Measurements from ENCODE around the gene ADCY10.
"Not testable (repeated sequence)": the region's sequence is repeated elsewhere in the genome, so short reads cannot be mapped to it uniquely, and the experiment has no call there.

The ADCY10 gene

DNA sequence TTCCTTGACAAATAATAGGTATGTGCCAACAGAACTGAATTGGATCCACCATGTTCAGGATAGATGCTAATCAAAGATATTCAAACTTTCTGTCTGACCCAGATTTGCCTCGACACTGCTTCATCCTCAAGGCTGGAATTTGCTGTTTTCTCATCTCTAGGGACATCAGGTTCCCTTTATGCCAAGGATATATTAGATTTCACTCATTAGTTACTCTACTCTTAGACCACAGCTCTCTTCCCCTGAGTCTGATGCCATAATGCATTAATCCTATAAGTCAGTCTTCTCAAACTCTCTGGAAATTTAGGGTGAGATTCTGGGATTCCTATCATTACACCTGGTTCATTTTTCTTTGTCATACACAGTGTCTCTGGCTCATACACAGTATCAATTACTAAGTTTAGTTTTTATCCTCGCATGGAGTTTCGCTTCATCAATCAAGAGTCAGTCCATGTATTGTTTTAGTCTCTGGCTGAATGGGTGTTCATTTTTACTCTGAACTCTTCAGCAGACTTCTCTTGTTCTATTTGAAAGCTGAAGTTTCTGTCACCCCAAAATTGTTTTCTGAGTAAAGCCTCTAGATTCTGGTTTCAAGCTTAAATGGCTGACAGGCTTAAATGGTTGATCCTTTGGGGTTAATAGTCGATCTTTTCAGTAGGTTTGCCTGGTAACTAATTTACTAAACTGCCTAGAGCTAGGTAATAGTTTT lies 13.3 kb upstream of the ADCY10 start:
- DNase-seq: no peak

DNA sequence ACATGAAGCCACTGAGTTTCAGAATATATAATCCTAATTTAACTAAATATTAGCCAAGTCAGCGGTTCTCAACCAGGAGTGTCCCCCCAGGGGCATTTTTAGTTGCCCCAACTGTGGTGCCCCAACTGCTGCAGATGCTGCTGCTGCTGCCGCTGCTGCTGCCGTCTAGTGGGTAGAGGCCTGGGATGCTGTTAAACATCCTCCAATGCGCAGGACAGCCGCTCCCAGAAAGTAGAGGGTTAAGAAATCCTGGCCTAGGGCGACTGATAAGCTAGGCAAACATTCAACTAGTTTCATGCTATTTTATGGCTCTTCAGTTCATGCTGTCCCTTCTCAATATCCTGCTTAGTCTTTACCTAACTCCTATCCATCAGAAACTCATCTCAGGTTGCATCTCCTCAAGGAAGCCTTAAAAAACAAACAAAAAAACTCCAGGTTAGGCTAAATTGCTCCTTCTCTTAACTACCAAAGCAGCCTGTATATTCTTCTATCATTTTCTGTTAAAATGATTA lies 12.6 kb upstream of the ADCY10 start:
- DNase-seq: no peak

DNA sequence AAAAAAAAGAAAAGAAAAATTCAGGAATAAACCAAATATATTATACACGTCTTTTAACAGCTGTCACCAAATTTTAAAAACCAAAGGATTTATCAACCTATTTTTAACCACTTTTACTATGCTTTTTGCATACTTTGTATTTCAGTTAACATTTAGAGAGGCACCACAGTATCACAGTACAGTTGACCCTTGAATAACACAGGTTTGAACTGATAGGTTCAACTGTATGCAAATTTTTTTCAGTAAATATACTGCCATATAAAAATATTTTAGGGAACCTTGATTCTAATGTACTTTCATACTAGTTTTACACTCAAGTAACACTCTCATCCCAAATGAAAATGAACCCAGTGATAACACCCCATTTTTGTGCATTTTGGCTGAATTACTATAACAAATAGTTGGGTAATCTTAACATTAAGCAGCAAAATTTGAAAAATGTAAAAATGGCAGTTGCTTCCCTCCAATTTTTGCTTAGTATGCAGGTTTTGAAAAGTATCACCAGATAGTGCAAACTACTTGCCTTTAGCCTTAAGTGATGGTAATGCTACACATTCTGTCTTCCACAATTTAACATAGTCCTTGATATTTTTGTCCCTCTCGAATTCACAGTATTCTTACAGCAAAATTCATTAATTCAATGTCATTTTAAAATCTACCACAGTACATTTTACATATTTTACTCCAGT lies 10.8 kb upstream of the ADCY10 start:
- DNase-seq: no peak

DNA sequence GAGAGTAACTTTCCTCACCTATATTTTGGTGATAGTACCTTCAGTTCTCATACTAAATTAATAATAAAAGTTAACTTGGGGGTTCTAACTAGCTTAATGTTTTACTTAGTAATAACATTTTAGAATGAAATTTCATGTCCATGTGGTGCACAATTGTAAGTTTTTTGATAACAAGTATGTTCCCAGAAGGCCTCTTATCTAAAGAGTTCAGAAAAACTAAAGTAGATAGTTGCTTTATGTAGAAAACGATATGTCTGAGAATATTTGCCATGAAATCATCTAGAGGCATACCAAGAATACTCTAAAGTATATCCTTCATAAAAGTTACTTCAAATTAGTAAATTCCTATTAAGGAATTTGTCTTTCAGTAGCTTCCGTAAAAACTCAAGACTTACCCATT lies 10.2 kb upstream of the ADCY10 start:
- no peak for DNase-seq

DNA sequence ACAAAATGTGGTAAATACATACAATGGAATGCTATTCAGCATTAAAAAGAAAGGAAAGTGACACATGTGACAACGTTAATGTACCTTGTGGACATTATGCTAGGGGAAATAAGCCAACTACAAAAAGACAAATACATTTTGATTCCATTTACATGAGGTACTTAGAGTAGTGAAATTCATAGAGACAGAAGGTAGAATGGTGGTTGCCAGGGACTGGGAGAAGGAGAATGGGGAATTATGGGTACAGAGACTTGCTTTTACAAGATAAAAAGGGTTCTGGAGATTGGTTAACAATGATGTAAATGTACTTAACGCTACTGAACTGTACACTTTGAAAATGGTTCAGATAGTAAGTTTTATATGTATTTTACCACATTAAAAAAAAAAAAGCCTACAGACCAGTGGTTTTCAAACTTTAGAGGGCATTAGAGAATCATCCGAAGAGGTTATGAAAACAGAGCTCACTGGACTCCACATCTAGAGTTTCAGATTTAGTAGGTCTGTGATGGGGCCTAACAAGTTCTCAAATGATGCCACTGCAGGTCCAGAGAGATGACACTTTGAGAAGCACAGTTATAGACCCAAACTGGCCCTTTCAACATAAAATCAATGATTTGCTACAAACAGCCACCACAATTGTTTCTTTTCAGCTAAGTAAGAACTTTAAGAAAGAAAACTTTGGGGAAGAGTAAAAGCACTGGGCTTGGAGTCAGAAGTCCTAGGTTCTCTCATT lies 9.6 kb upstream of the ADCY10 start:
- no peak for DNase-seq

DNA sequence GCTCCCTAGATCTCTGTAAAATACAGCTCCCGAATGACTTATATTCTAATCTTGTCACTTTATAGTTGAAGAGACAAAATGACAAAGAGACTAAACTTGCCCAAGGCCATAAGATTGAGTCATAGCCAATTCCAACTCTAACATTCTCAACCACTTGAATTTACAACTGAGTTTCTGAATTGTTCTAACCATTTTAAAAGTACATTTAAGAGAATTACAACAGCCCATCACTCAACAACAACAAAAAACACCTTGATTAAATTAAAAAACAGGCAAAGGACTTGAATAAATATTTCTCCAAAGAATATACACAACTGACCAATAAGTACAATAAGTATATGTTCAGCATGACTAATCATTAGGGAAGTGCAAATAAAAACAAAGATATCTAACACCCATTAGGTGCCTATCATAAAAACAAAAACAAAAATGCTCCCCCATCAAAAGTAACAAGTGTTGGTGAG lies 8.7 kb upstream of the ADCY10 start:
- no peak for DNase-seq

DNA sequence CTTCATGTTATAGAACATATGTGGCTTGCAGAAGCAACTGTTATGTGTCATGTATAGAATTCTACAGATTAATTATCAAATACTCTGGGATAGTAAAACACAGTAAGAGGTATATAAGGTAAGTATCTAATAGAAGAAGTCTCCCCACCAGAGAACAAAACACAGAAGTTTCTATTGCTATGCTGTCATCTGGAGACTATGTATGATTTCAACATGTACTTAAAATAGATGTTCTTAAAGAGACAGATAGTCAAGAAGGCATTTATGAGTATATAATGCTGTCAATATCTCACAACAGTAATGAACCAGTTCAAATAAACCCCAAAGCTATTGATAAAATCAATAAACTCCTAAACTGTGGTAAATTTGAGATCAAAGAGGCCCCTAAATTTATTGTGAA lies 8.1 kb upstream of the ADCY10 start:
- no peak for DNase-seq

DNA sequence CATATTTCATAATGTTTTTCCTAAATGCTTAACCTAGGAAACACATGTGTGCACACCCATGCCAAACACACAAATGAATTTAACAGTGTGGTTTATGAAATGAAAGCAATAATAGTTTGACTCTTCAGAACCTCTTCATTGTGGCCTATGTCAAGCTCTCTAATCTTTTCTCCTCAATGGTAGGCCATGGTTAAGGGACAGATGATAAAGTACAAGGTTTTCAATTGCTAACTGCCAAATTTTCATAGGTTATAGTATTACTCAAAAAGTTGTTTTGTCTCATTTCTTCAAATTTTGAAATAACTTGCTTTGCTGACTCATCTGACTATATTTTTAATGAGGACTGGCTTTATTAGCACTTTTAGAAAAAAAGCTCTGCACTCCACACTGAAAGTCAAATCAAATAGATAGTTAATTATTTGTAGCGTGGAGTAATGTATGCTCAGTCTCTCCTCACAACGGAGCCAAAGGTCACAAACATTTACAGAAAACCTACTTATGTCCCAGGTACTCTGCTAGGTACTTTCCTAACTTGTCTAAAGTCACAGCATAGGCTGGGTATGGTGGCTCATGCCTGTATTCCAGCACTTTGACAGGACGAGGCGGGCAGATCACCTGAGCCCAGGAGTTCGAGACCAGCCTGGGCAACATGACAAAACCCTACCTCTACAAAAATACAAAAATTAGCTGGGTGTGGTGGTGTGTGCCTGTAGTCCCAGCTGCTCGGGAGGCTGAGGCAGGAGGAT lies 3.0 kb upstream of the ADCY10 start:
- DNase-seq: no peak

DNA sequence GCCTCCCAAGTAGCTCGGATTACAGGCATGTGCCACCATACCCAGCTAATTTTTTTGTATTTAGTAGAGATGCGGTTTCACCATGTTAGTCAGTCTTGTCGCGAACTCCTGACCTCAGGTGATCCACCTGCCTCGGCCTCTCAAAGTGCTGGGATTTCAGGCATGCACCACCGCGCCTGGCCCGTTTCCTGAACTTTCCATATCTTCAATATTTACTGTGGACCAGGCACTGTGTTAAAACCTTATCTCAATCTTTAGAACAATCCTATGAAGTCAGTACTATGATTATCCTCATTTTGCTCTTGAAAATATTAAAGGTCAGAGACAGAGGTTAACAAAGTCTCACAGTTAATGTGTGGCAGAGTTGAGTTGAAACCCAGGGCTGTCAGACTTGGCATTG lies 1.6 kb upstream of the ADCY10 start:
- DNase-seq: no peak

DNA sequence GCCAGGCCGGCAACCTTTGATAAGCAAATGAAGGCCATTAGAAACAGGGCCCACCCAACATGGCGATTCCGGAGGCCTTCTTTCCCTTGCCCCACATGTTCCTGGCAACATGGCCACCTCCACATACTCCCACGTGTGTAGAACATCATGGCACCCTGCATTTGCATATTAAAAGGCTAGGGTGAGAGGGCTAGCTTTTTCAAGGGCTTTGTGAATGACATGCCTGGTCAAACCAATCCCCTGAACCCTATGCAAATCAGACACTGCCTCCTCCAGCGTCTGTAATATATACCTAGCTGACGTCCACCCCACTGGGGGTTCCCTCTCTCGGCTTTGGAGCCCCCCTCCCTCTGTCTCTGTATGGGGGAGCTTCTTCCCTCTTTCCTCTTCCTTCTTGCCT lies 1.6 kb downstream of the ADCY10 start:
- DNase-seq: no peak

DNA sequence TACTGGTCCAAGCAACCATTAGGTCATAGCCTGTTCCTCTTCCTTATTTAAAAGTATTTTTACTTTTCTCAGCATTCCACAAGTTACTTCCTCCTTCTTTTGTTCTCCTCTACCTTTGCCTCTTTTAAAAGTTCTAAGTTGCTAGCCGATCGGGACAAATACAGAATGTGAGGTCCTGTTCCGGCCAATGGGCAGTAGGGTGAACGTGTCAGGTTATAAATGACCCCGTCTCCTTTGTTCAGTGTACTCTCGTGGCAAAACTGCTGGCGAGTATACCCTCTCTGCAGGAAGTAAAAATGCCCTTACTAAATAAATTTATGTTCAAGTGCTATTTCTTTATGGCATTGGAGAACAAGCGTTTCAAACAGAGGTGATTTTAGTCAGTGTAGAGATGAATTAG lies 2.5 kb downstream of the ADCY10 start:
- DNase-seq: no peak

DNA sequence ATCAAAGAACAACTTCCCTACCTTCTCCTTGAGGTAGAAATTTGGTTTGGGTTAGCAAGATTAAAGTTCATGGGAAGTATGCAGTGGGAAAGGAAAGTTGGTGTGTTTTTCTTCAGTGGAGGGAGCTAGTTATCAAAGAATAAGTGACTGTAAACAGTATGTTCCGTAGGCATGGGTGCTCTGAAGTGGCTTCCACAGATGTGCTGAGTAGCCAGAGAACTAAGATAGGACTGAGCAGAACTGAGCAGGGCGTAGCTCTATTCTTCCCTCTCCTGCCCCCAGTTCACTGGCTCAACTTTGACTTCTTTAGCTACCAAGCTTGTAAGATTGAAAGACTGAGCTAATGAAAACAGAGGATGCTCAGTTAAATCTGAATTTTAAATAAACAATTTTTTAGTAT lies 3.4 kb downstream of the ADCY10 start:
- DNase-seq: no peak

DNA sequence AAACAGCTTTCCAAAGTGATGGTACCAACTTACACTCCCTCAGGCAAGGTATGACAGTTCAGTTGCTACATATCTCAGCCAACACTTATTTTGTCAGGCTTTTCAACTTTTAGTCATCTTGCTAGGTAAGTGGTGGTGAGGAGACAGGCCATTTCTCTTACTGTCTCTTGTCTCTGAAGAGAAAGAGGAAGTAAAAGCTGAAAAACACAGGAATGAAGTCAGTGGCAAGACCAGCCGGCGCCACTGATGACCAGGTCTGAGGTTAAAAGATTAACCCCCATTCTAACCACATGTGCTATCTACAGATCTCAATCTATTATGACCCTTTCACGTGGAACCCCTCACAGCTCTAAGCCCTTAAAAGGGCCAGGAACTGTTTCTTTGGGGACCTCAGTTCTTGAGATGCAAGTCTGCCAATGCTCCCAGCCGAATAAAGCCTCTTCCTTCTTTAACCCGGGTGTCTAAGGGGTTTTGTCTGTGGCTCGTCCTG lies 4.2 kb downstream of the ADCY10 start:
- DNase-seq: no peak

DNA sequence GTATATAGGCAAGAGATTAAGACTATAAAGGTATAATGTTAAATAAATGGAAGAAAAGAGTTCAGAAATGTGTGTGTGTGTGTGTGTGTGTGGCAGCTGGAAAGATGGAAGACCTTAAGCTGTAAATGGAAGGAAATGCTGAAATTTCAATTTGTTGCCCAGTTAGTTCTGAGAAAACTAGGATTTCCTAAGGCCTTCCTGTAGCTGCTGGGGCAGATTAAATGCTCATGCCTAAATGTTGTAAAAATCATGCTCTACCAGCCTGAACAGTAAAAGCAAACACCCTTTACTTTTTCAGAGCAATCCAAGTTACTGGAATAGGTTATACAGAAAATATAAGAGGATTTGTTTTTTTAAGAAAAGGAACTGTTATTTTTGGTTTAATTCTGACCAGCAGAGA lies 8.3 kb downstream of the ADCY10 start:
- DNase-seq: no peak

DNA sequence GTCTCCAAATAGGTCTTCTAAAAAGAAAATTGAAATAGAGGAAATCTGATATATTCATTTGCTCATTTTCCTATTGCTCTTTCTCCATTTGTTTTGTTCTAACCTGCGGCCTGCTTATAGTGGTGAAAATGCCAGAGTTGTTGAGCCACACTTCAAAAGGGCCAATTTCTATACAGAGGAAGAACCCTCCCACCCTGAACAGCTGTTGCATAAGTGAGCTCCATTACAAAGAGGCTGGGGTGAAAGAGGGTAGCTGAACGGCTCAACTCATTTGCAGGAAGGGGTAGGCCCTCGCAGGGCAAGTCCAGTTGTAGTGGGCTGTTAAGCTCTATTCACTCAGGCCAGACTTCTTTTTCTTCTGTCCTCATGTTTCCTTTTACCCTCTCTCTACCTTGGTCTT lies 8.8 kb downstream of the ADCY10 start:
- no peak for DNase-seq

DNA sequence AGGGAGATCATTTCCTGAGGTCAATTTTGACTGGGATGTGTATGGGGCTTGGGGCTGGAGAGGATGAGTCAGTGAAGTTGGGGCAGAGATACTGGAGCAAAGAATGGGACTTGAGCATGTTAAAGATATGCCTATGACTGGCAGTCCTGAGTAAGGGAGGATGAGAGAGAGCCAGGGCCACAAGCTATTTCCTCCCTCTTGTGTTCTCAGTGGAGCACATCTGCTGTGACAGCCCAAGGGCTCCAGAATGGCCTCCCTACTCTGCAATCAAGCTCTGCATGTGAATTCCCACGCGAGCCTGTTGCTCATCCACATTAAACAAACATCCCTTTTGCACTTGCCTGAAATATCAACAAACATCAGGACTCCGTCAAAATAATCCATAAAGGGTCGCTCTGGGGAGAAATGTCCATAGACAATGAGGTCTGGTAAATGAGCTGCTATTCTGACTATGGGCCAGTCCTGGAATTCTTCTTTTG lies 9.2 kb downstream of the ADCY10 start:
- DNase-seq: no peak

DNA sequence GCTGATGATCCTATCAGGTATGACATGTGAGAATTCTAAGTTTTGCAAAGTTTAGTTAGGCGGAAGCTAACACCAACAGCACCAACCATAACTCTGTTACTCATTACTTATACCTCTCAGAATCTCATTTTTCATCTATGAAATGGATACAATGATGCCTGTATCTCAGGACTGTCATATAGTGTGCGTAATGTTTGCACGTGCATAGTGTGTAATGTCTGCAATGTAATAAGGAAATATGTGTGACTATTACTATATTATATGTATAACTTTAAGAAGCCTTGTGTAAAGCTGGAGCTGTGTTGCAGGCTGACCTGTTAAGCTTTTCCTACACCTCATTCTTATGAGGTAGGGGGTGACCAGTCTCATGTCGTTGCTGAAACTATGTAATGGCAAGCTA lies 13.0 kb downstream of the ADCY10 start:
- DNase-seq: no peak

DNA sequence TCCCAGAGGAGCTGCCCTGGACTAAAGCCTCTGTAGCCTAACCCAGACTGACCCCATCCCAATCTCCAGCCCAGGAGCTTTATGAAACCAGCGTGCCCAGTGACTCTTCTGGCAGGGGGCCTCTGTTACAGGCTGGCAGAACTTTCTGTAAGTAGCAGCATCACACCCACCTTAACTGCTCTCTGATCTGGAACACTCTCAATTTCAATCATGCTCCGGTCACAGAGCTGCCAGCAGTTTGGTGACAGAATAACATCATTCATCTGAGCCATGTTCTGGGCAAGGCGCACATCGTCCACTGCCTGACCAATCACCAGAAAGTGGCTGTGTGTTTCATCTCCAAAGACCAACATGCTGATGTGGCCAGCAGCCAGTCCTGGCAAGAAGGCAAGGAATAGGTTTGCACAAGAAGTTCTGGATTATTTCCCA lies 14.7 kb downstream of the ADCY10 start:
- no peak for DNase-seq

DNA sequence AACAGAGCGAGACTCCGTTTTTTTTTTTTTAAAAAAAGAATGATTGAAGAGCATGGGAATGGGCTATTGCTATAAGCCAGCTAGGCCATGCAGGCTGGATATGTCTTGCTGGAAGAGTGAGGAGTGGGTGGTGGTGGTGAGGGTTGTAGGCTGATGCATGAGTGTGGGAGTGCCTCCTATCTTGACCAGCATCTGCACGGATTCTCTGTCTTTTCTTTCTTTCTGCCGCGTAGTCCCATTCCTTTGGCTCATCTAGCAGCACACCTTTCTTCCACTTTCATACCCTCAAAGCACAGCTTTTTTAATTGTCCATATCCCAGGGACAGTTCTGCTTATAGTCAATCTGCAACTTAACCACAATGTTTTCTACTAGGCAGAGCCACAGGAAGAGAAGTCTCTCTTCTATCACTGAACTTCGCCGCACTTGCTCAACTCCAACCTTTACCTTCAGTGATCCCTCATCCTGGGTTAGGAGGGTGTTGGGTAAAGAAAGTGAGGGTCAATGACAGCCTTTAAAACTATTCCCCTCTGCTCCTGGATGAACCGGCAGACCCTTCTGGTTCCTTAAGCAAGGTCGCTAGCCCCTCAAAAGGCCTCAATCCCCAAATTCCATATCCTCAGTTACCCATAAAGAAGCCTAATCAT lies 15.2 kb downstream of the ADCY10 start:
- no peak for DNase-seq

DNA sequence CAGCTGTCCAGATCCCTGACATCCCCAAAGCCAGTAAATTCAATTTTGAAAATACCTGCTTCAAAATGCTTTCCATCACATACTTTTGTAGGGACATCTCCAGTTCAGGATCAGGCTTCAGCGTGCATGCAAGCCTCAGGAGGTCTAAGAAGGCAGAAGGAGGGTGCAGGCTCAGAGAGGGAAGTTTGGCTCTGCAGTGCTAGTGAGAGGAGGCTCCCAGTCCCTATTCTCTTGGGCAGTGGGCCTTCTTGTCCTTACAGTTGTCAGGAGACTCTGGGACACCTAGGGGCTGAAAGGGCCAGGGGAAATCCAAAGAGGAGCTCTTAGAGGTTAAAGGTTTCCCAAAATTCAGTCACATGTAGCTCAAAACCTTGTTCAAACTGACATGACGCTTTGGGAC lies 20.1 kb downstream of the ADCY10 start:
- DNase-seq: no peak

DNA sequence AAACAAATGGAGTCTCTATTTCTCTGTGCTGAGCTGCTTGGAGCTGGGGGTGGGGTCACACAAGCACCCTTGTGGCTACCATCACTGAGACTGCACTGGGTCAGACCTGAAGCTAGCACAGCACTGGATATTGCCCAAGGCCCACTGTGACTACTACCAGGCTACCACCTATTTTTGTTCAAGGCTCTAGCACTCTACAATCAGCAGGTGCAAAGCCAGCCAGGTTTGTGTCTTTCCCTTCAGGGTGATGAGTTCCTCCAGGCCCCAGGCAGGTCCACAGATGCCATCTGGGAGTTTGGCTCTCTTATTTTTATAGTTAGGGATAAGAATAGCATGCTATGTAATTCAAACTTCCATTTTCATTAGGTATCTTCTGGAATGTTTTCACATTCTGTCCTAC lies 23.5 kb downstream of the ADCY10 start:
- no peak for DNase-seq

DNA sequence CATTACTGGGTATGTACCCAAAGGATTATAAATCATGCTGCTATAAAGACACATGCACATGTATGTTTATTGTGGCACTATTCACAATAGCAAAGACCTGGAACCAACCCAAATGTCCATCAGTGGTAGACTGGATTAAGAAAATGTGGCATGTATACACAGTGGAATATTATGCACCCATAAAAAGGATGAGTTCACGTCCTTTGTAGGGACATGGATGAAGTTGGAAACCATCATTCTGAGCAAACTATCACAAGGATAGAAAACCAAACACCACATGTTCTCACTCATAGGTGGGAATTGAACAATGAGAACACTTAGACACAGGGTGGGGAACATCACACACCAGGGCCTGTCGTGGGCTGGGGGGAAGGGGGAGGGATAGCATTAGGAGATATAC lies 26.7 kb downstream of the ADCY10 start:
- not testable (repeated sequence) for DNase-seq
